ENCODE measurements around the gene CDKAL1. TPM values are rescaled to one million over a fixed set of nuclear protein-coding genes. Genes with fewer than 3 reads are reported as not detected.
"Not testable (repeated sequence)": the region's sequence is repeated elsewhere in the genome, so short reads cannot be mapped to it uniquely, and the experiment has no call there.

The CDKAL1 gene
- total RNA-seq, 4 donors from 2014 or later, result 10.3 to 11.2 (median 10.5) TPM

GRCh38 chr6:21244897-21245470 lies 710.7 kb downstream of the CDKAL1 start:
- H3K4me3 ChIP-seq, result no peak overlapping the region
- H3K4me1 ChIP-seq, result no peaks in the 10 kb centered on the region
- H3K27me3 ChIP-seq, result no peaks in the 10 kb centered on the region
- H3K9me3 ChIP-seq, result peaks cover 0 to 2% (median under 1%) of the 10 kb centered on the region in 4 donors
- TF ChIP-seq CTCF (IDR thresholded peaks at IDR 0.05) (no peak), POLR2A (IDR thresholded peaks at IDR 0.05; ENCODE audit: low read depth) (no peak), POLR2AphosphoS5 (IDR thresholded peaks at IDR 0.05) (no peak)
- 79% methylated on average over 3 of the region's 3 CpGs for WGBS
- DNase-seq (ENCODE audit: extremely low spot score), result no peak
- H3K36me3 ChIP-seq, result no peaks in the 10 kb centered on the region
- intact Hi-C loops (cut with DNase I), result no loop called here
- H3K27ac ChIP-seq (replicated peaks in 1 of 4), result no peak overlapping the region

- H3K36me3 ChIP-seq, result no peaks in the 10 kb centered on the region
- TF ChIP-seq CTCF (IDR thresholded peaks at IDR 0.05) (no peak), POLR2AphosphoS5 (IDR thresholded peaks at IDR 0.05) (no peak), EP300 (IDR thresholded peaks at IDR 0.05) (no peak), POLR2A (IDR thresholded peaks at IDR 0.05; ENCODE audit: low read depth) (no peak)
- no peaks in the 10 kb centered on the region for H3K27me3 ChIP-seq
- peaks cover 0 to 5% (median 0%) of the 10 kb centered on the region in 4 donors for H3K9me3 ChIP-seq
- no peak overlapping the region for H3K4me3 ChIP-seq
- intact Hi-C loops (cut with DNase I), result no loop called here
- H3K27ac ChIP-seq (replicated peaks in 1 of 4), result no peak overlapping the region
- 93% methylated on average over 4 of the region's 4 CpGs for WGBS
- no peaks in the 10 kb centered on the region for H3K4me1 ChIP-seq
- no peak for DNase-seq (ENCODE audit: extremely low spot score)
Observed at GRCh38 chr6:21245488-21245887, 711.2 kb downstream of the CDKAL1 start.

GRCh38 chr6:21246075-21246474 lies 711.8 kb downstream of the CDKAL1 start:
- H3K36me3 ChIP-seq, result no peaks in the 10 kb centered on the region
- H3K27me3 ChIP-seq, result no peaks in the 10 kb centered on the region
- TF ChIP-seq EP300 (IDR thresholded peaks at IDR 0.05), result no peak
- H3K27ac ChIP-seq (replicated peaks in 1 of 4), result no peak overlapping the region
- peaks cover 0 to 5% (median 0%) of the 10 kb centered on the region in 4 donors for H3K9me3 ChIP-seq
- H3K4me3 ChIP-seq, result no peak overlapping the region
- intact Hi-C loops (cut with DNase I), result no loop called here
- no peaks in the 10 kb centered on the region for H3K4me1 ChIP-seq
- no peak for DNase-seq (ENCODE audit: extremely low spot score)
- WGBS, result 94% methylated on average over 6 of the region's 6 CpGs

GRCh38 chr6:21254460-21254859 lies 720.2 kb downstream of the CDKAL1 start:
- intact Hi-C loops (cut with DNase I), result not testable (repeated sequence)

GRCh38 chr6:21256197-21256596 lies 721.9 kb downstream of the CDKAL1 start:
- no peak for DNase-seq (ENCODE audit: extremely low spot score)
- H3K9me3 ChIP-seq, result no peaks in the 10 kb centered on the region
- WGBS, result 93% methylated on average over 3 of the region's 3 CpGs
- TF ChIP-seq POLR2AphosphoS5 (IDR thresholded peaks at IDR 0.05), result no peak
- TF ChIP-seq EP300 (IDR thresholded peaks at IDR 0.05), result no peak
- TF ChIP-seq POLR2A (IDR thresholded peaks at IDR 0.05; ENCODE audit: low read depth), result no peak
- no peak for TF ChIP-seq CTCF (IDR thresholded peaks at IDR 0.05)
- intact Hi-C loops (cut with DNase I), result no loop called here
- no peak overlapping the region for H3K27ac ChIP-seq (replicated peaks in 1 of 4)
- no peaks in the 10 kb centered on the region for H3K36me3 ChIP-seq
- no peak overlapping the region for H3K4me3 ChIP-seq
- no peaks in the 10 kb centered on the region for H3K27me3 ChIP-seq
- no peaks in the 10 kb centered on the region for H3K4me1 ChIP-seq

More at GRCh38 chr6:21254460-21254859, 720.2 kb downstream of the CDKAL1 start:
- not testable (repeated sequence) for H3K27ac ChIP-seq (replicated peaks in 1 of 4); H3K36me3 ChIP-seq; H3K9me3 ChIP-seq; H3K4me3 ChIP-seq; H3K4me1 ChIP-seq; DNase-seq (ENCODE audit: extremely low spot score); H3K27me3 ChIP-seq

- Histone ChIP-seq H3K4me1 (no peaks in the 10 kb centered on the region), H3K4me3 (no peak overlapping the region), H3K27ac (replicated peaks in 1 of 4) (no peak overlapping the region), H3K9me3 (no peaks in the 10 kb centered on the region), H3K27me3 (no peaks in the 10 kb centered on the region), H3K36me3 (no peaks in the 10 kb centered on the region)
- 51% methylated on average over 2 of the region's 2 CpGs for WGBS
- intact Hi-C loops (cut with DNase I), result no loop called here
- TF ChIP-seq EP300 (IDR thresholded peaks at IDR 0.05) (no peak), POLR2AphosphoS5 (IDR thresholded peaks at IDR 0.05) (no peak)
- no peak for DNase-seq (ENCODE audit: extremely low spot score)
Observed at GRCh38 chr6:21257125-21257524, 722.9 kb downstream of the CDKAL1 start.

Measured in esophagus muscularis mucosa (tissue), 4 donors.